Measurements from ENCODE around the gene APPBP2. TPM values are rescaled to one million over a fixed set of nuclear protein-coding genes. Genes with fewer than 3 reads are reported as not detected.
A peak's percentile ranks its signal among the peaks of the same experiment; 100 is the strongest.

Gene APPBP2
- total RNA-seq, 2 donors from 2014 or later, result 13.3 to 13.9 TPM

DNA sequence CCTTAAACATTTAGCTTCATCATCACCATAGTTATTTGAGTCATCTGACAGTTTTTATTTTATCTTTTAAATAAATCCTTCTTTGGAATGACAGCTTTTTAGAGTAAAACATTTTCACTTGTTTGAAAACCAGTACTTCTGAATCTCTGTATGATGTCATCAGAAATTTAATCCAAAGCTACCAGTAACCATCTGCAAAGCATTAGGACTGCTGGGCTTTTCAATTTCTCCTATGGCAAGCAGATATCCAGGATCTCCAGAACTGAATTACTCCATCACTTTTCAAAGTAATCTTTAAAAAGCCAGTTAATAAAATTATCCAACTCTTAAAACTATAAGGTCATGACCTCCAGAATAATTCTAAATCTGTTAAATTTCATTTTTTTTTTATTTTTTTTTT is 52.3 kb downstream of the APPBP2 start:
- H3K36me3 ChIP-seq, result peaks cover 9% of the 10 kb centered on the region
- peaks cover 0 to 16% of the 10 kb centered on the region in 2 donors for H3K4me1 ChIP-seq
- TF ChIP-seq, protein P1, sequence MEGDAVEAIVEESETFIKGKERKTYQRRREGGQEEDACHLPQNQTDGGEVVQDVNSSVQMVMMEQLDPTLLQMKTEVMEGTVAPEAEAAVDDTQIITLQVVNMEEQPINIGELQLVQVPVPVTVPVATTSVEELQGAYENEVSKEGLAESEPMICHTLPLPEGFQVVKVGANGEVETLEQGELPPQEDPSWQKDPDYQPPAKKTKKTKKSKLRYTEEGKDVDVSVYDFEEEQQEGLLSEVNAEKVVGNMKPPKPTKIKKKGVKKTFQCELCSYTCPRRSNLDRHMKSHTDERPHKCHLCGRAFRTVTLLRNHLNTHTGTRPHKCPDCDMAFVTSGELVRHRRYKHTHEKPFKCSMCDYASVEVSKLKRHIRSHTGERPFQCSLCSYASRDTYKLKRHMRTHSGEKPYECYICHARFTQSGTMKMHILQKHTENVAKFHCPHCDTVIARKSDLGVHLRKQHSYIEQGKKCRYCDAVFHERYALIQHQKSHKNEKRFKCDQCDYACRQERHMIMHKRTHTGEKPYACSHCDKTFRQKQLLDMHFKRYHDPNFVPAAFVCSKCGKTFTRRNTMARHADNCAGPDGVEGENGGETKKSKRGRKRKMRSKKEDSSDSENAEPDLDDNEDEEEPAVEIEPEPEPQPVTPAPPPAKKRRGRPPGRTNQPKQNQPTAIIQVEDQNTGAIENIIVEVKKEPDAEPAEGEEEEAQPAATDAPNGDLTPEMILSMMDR (IDR thresholded peaks at IDR 0.05), result no peak
- no peak overlapping the region for H3K27ac ChIP-seq
- no peaks in the 10 kb centered on the region for H3K9me3 ChIP-seq
- no peak overlapping the region for H3K4me3 ChIP-seq
- DNase-seq (ENCODE audit: low spot score), result no peak
- H3K27me3 ChIP-seq, result no peaks in the 10 kb centered on the region

DNA sequence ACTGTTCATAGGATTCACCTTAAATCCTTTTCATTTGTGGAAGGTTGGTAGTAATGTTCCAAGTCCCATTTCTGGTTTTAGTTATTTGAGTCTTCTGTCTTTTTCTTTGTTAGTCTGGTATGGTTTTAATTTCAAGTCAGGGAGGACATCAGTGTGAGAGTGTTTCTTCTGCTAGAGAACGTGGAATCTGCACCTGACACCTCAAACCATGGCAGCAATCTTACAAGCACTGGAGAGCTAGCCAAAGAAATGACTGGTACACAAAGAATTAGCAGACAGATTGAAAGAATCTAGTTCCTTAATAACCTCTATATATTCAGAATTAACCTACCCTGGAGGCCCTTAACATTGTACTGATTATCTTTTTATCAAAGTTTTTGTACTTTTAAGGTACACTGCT is 53.6 kb downstream of the APPBP2 start:
- DNase-seq (ENCODE audit: low spot score), result no peak

DNA sequence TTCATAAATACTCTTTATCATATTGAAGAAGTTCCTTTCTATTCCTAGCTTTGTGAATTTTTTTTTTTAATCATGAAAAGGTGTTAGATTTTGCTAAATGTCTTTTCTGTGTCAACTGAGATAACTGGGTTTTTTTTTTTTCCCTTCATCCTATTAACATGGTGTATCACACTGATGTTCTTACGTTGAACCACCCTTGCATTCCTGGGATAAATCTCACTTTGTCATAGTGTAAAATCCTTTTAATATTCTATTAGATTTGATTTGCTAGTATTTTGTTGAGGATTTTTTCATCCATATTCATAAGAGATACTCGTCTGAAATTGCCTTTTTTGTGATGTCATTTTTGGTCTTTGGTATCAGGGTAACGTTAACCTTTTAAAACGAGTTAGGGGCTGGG is 54.6 kb downstream of the APPBP2 start:
- TF ChIP-seq, protein P1 (IDR thresholded peaks at IDR 0.05), result no peak
- Histone ChIP-seq H3K9me3 (no peaks in the 10 kb centered on the region), H3K4me3 (no peak overlapping the region), H3K4me1 (peaks cover 0 to 27% of the 10 kb centered on the region in 2 donors), H3K27me3 (no peaks in the 10 kb centered on the region), H3K27ac (no peak overlapping the region), H3K36me3 (no peaks in the 10 kb centered on the region)
- DNase-seq (ENCODE audit: low spot score), result no peak

More for the DNA sequence above, 53.6 kb downstream of the APPBP2 start:
- H3K4me1 ChIP-seq, result peaks cover 0 to 27% of the 10 kb centered on the region in 2 donors
- TF ChIP-seq, protein P1 (IDR thresholded peaks at IDR 0.05), result no peak
- H3K4me3 ChIP-seq, result no peak overlapping the region
- H3K27me3 ChIP-seq, result no peaks in the 10 kb centered on the region
- no peak overlapping the region for H3K27ac ChIP-seq
- no peaks in the 10 kb centered on the region for H3K36me3 ChIP-seq
- no peaks in the 10 kb centered on the region for H3K9me3 ChIP-seq

DNA sequence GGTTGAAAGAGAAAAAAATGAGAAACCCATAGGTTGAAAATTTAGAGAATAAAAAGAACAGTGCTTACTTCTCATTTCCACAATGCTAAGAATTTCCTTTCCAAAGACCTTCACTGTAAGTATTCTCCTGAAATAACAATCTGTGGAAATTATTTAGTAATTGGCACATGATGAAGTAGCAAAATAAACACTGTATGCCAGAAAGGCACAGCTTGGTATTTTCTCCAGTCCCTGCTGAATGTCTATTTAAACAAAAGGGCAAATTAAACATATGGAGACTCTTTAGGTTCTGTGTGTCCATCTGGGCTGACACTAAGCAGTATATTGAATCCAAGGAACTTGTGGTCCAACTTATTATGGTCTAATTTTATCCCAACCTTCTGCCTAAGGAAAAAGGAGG is 57.7 kb downstream of the APPBP2 start:
- Histone ChIP-seq H3K36me3 (no peaks in the 10 kb centered on the region), H3K4me3 (no peak overlapping the region), H3K27me3 (no peaks in the 10 kb centered on the region), H3K9me3 (no peaks in the 10 kb centered on the region), H3K4me1 (peaks cover 0 to 33% of the 10 kb centered on the region in 2 donors), H3K27ac (peak overlapping the region; percentile 4 to 14)
- TF ChIP-seq, protein P1 (IDR thresholded peaks at IDR 0.05), result no peak
- no peak for DNase-seq (ENCODE audit: low spot score)

DNA sequence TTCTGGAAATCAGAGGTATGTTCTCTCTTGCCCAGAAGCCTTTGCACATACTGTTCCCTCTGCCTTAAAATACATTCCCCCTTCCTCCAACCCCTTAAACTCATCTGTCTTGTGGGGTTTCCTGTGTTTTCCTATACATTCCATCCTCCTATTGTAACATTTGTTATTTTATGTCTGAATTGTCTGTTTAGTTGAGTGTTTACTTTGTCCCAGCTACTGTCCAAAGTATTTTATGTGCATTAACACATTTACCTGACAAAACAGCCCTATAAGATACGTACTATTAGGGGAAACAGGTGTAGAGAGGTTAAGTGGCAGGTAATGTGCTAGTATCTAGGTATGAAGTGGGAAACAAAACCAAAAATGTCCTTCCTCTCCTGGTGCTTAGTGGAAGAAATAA is 61.7 kb downstream of the APPBP2 start:
- no peaks in the 10 kb centered on the region for H3K27me3 ChIP-seq
- H3K9me3 ChIP-seq, result no peaks in the 10 kb centered on the region
- no peak overlapping the region for H3K4me3 ChIP-seq
- TF ChIP-seq, protein P1 (IDR thresholded peaks at IDR 0.05), result no peak
- DNase-seq (ENCODE audit: low spot score), result no peak
- peaks cover 27% of the 10 kb centered on the region for H3K36me3 ChIP-seq
- H3K27ac ChIP-seq, result no peak overlapping the region
- H3K4me1 ChIP-seq, result peaks cover 0 to 21% of the 10 kb centered on the region in 2 donors

DNA sequence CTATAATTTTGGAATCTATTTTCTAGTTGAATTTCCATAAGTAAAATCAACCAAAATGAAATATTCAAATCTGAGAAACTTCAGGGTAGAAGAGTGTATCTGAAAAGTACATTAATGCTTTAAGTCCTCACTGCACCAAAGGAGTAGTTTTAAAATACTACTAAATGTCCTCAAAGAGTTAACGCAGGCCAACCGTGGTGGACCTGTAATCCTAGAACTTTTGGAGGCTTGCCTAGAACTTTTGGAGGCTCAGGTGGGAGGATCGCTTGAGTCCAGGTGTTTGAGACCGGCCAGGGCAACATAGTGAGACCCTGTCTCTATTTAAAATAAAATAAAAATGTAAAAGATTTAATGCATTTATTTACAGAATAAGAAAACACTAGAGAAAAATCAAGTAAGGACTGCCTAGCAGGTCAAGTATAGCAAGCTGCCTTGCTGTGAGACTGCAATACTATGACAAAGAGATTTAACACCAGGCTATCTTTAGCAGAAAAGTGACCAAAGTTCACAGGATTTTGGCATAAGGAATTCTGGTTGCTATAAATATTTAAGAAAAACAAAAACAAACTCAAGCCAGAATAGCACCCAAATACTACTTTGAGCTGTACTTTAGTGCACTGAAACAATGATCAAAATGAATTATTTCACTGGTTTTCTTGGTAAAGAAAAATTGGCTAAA is 62.7 kb downstream of the APPBP2 start:
- peaks cover 37% of the 10 kb centered on the region for H3K36me3 ChIP-seq
- no peaks in the 10 kb centered on the region for H3K9me3 ChIP-seq
- peaks cover 0 to 12% of the 10 kb centered on the region in 2 donors for H3K4me1 ChIP-seq
- no peaks in the 10 kb centered on the region for H3K27me3 ChIP-seq
- peak overlapping the region in 1 of 2 donors; percentile 40 for H3K27ac ChIP-seq
- TF ChIP-seq, protein P1 (IDR thresholded peaks at IDR 0.05), result no peak
- DNase-seq (ENCODE audit: low spot score), result no peak
- no peak overlapping the region for H3K4me3 ChIP-seq
